ENCODE results near the gene ARHGAP26. TPM values are rescaled to one million over a fixed set of nuclear protein-coding genes. Genes with fewer than 3 reads are reported as not detected.

Gene ARHGAP26
- polyA plus RNA-seq, 1 donor from 2014 or later = 0.83 TPM

- Histone ChIP-seq H2AFZ (ENCODE audit: low read depth, low read length) (no peak overlapping the region), H3K79me2 (replicated peaks; ENCODE audit: insufficient read depth, low read length) (no peaks in the 10 kb centered on the region), H3K9ac (ENCODE audit: low read length) (no peak overlapping the region)
Measured at GRCh38 chr5:143261748-143262392, 491.7 kb downstream of the ARHGAP26 start.

GRCh38 chr5:143262393-143263174 lies 492.4 kb downstream of the ARHGAP26 start:
- no peak overlapping the region for H3K4me2 ChIP-seq (ENCODE audit: low read length)
- no peaks in the 10 kb centered on the region for H3K9me2 ChIP-seq (ENCODE audit: insufficient read depth, low read length)
- no peak overlapping the region for H3K9ac ChIP-seq (ENCODE audit: low read length)
- H3K9me3 ChIP-seq (ENCODE audit: low read length) = no peaks in the 10 kb centered on the region
- no peaks in the 10 kb centered on the region for H3K36me3 ChIP-seq (ENCODE audit: insufficient read depth, low read length)
- no peak overlapping the region for H2AFZ ChIP-seq (ENCODE audit: low read depth, low read length)
- H3K27me3 ChIP-seq (ENCODE audit: insufficient read depth, low read depth, low read length) = no peaks in the 10 kb centered on the region
- no peak overlapping the region for H3K27ac ChIP-seq (ENCODE audit: low read length)
- H3F3A ChIP-seq (ENCODE audit: insufficient read depth, low read length, poor library complexity, severe bottlenecking) = no peaks in the 10 kb centered on the region
- H4K20me1 ChIP-seq (ENCODE audit: insufficient read depth) = no peaks in the 10 kb centered on the region
- no peak overlapping the region for H3K4me3 ChIP-seq (ENCODE audit: low read length)
- no peaks in the 10 kb centered on the region for H3K79me2 ChIP-seq (replicated peaks; ENCODE audit: insufficient read depth, low read length)
- no peak for TF ChIP-seq RAD21 (conservative IDR thresholded peaks at IDR 0.05)
- no peak for TF ChIP-seq TAF1 (IDR thresholded peaks at IDR 0.05; ENCODE audit: low read depth)
- TF ChIP-seq EZH2 (IDR thresholded peaks at IDR 0.05; ENCODE audit: borderline replicate concordance, insufficient read depth, low read length, poor library complexity, severe bottlenecking) = no peak
- TF ChIP-seq MXI1 (conservative IDR thresholded peaks at IDR 0.05; ENCODE audit: poor library complexity, severe bottlenecking) = no peak
- TF ChIP-seq, protein P1, sequence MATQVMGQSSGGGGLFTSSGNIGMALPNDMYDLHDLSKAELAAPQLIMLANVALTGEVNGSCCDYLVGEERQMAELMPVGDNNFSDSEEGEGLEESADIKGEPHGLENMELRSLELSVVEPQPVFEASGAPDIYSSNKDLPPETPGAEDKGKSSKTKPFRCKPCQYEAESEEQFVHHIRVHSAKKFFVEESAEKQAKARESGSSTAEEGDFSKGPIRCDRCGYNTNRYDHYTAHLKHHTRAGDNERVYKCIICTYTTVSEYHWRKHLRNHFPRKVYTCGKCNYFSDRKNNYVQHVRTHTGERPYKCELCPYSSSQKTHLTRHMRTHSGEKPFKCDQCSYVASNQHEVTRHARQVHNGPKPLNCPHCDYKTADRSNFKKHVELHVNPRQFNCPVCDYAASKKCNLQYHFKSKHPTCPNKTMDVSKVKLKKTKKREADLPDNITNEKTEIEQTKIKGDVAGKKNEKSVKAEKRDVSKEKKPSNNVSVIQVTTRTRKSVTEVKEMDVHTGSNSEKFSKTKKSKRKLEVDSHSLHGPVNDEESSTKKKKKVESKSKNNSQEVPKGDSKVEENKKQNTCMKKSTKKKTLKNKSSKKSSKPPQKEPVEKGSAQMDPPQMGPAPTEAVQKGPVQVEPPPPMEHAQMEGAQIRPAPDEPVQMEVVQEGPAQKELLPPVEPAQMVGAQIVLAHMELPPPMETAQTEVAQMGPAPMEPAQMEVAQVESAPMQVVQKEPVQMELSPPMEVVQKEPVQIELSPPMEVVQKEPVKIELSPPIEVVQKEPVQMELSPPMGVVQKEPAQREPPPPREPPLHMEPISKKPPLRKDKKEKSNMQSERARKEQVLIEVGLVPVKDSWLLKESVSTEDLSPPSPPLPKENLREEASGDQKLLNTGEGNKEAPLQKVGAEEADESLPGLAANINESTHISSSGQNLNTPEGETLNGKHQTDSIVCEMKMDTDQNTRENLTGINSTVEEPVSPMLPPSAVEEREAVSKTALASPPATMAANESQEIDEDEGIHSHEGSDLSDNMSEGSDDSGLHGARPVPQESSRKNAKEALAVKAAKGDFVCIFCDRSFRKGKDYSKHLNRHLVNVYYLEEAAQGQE (IDR thresholded peaks at IDR 0.05; ENCODE audit: borderline replicate concordance) = no peak
- no peak for TF ChIP-seq POLR2AphosphoS5 (IDR thresholded peaks at IDR 0.05)
- no peak for TF ChIP-seq SMC3 (conservative IDR thresholded peaks at IDR 0.05; ENCODE audit: poor library complexity)
- no peak for TF ChIP-seq EP300 (conservative IDR thresholded peaks at IDR 0.05; ENCODE audit: poor library complexity, severe bottlenecking)

More at GRCh38 chr5:143261748-143262392, 491.7 kb downstream of the ARHGAP26 start:
- no peaks in the 10 kb centered on the region for H3K27me3 ChIP-seq (ENCODE audit: insufficient read depth, low read depth, low read length)
- H3F3A ChIP-seq (ENCODE audit: insufficient read depth, low read length, poor library complexity, severe bottlenecking) = no peaks in the 10 kb centered on the region
- H3K36me3 ChIP-seq (ENCODE audit: insufficient read depth, low read length) = no peaks in the 10 kb centered on the region
- TF ChIP-seq RAD21 (conservative IDR thresholded peaks at IDR 0.05) (no peak), TAF1 (IDR thresholded peaks at IDR 0.05; ENCODE audit: low read depth) (no peak), SMC3 (conservative IDR thresholded peaks at IDR 0.05; ENCODE audit: poor library complexity) (no peak), EZH2 (IDR thresholded peaks at IDR 0.05; ENCODE audit: borderline replicate concordance, insufficient read depth, low read length, poor library complexity, severe bottlenecking) (no peak), MXI1 (conservative IDR thresholded peaks at IDR 0.05; ENCODE audit: poor library complexity, severe bottlenecking) (no peak), EP300 (conservative IDR thresholded peaks at IDR 0.05; ENCODE audit: poor library complexity, severe bottlenecking) (no peak)
- TF ChIP-seq, protein P1 (IDR thresholded peaks at IDR 0.05; ENCODE audit: borderline replicate concordance) = no peak
- TF ChIP-seq, protein P2, sequence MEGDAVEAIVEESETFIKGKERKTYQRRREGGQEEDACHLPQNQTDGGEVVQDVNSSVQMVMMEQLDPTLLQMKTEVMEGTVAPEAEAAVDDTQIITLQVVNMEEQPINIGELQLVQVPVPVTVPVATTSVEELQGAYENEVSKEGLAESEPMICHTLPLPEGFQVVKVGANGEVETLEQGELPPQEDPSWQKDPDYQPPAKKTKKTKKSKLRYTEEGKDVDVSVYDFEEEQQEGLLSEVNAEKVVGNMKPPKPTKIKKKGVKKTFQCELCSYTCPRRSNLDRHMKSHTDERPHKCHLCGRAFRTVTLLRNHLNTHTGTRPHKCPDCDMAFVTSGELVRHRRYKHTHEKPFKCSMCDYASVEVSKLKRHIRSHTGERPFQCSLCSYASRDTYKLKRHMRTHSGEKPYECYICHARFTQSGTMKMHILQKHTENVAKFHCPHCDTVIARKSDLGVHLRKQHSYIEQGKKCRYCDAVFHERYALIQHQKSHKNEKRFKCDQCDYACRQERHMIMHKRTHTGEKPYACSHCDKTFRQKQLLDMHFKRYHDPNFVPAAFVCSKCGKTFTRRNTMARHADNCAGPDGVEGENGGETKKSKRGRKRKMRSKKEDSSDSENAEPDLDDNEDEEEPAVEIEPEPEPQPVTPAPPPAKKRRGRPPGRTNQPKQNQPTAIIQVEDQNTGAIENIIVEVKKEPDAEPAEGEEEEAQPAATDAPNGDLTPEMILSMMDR (IDR thresholded peaks at IDR 0.05; ENCODE audit: poor library complexity, severe bottlenecking) = no peak
- H3K4me3 ChIP-seq (ENCODE audit: low read length) = no peak overlapping the region
- no peak overlapping the region for H3K27ac ChIP-seq (ENCODE audit: low read length)
- no peaks in the 10 kb centered on the region for H3K9me2 ChIP-seq (ENCODE audit: insufficient read depth, low read length)
- H3K9me3 ChIP-seq (ENCODE audit: low read length) = no peaks in the 10 kb centered on the region
- H4K20me1 ChIP-seq (ENCODE audit: insufficient read depth) = no peaks in the 10 kb centered on the region
- no peak overlapping the region for H3K4me2 ChIP-seq (ENCODE audit: low read length)
